Stimulated activated CD4-positive, alpha-beta T cell treated with anti-CD3 and anti-CD28 coated beads, Interleukin-15, amount 100 ng/mL, for 48 hours (primary cell): ENCODE data around the gene SLC16A14.
"Not testable (repeated sequence)": the region's sequence is repeated elsewhere in the genome, so short reads cannot be mapped to it uniquely, and the experiment has no call there.

Source experiments
- DNase-seq, 2 donors: peaks; one replicate each; pipeline ENCODE4 v3.0.0-alpha.2; 2020; ENCODE audit warnings: low read depth in 2 of 2

SLC16A14 gene

GRCh38 chr2:230068651-230069055 is at the start of gene SLC16A14:
Gene SLC16A14 (minus strand): TSS chr2:230068924. CDS start chr2:230059352, 9,572 bp downstream.
- no peak for DNase-seq

GRCh38 chr2:230106771-230107170 is 38.0 kb upstream of the SLC16A14 start:
- DNase-seq, result no peak

GRCh38 chr2:230101967-230102366 is 33.2 kb upstream of the SLC16A14 start:
- DNase-seq, result not testable (repeated sequence)

- DNase-seq, result no peak
Measured at GRCh38 chr2:230097841-230098240, 29.1 kb upstream of the SLC16A14 start.

GRCh38 chr2:230097424-230097823 is 28.7 kb upstream of the SLC16A14 start:
- no peak for DNase-seq

- no peak for DNase-seq
Measured at GRCh38 chr2:230090967-230091366, 22.2 kb upstream of the SLC16A14 start.

- no peak for DNase-seq
Measured at GRCh38 chr2:230085201-230085600, 16.5 kb upstream of the SLC16A14 start.

- no peak for DNase-seq
Measured at GRCh38 chr2:230077851-230078547, 9.3 kb upstream of the SLC16A14 start.

- DNase-seq, result no peak
Measured at GRCh38 chr2:230076819-230077218, 8.1 kb upstream of the SLC16A14 start.

GRCh38 chr2:230075988-230076631 is 7.4 kb upstream of the SLC16A14 start:
- no peak for DNase-seq

- DNase-seq, result no peak
Measured at GRCh38 chr2:230071421-230071820, 2.7 kb upstream of the SLC16A14 start.

- no peak for DNase-seq
Measured at GRCh38 chr2:230069402-230069801, 678 bp upstream of the SLC16A14 start.

GRCh38 chr2:230068016-230068650 is 591 bp downstream of the SLC16A14 start:
- peak in 1 of 2 donors; percentile 23 for DNase-seq

GRCh38 chr2:230060672-230061293 is 7.9 kb downstream of the SLC16A14 start:
- no peak for DNase-seq

- DNase-seq, result no peak
Measured at GRCh38 chr2:230053753-230054478, 14.8 kb downstream of the SLC16A14 start.

GRCh38 chr2:230052299-230052698 is 16.4 kb downstream of the SLC16A14 start:
- no peak for DNase-seq

- DNase-seq, result no peak
Measured at GRCh38 chr2:230050136-230050535, 18.6 kb downstream of the SLC16A14 start.

GRCh38 chr2:230048010-230048671 is 20.6 kb downstream of the SLC16A14 start:
- no peak for DNase-seq

- no peak for DNase-seq
Measured at GRCh38 chr2:230046491-230046890, 22.2 kb downstream of the SLC16A14 start.

- no peak for DNase-seq
Measured at GRCh38 chr2:230043461-230043860, 25.3 kb downstream of the SLC16A14 start.

GRCh38 chr2:230043025-230043424 is 25.7 kb downstream of the SLC16A14 start:
- no peak for DNase-seq
